ENCODE measurements around the gene CACNA2D3. TPM values are rescaled to one million over a fixed set of nuclear protein-coding genes. Genes with fewer than 3 reads are reported as not detected.

CACNA2D3 gene
- total RNA-seq, 1 donor from 2014 or later: 2.5 TPM

DNA sequence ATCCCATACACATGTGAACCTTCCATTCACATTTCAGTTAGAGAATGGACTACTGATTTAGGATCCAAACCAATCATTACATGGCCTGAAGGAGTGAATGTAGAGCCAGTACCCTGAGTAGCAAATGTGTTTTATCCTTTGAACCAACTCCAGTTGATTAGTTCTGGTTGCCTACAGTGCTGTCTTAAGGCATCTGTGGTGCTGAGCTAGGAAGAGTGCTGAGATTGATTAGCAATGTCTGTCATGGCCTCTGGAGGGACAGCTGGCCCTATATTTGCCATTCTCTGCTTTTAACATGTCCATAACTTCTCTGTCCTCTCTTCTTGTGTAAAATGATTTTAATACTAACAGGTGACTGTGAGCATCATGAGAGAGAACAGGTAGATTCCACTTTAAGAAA is 794.4 kb downstream of the CACNA2D3 start:
- H3K9me3 Mint-ChIP-seq: peaks cover 6% of the 10 kb centered on the region
- H3K36me3 Mint-ChIP-seq: peaks cover 5% of the 10 kb centered on the region
- DNase-seq (ENCODE audit: extremely low spot score, unreplicated experiment): no peak
- no peak for TF ChIP-seq CTCF (conservative IDR thresholded peaks at IDR 0.05)
- H3K4me3 Mint-ChIP-seq: no peak overlapping the region
- no peak overlapping the region for H3K27ac Mint-ChIP-seq
- H3K27me3 Mint-ChIP-seq: no peaks in the 10 kb centered on the region
- peaks cover 5% of the 10 kb centered on the region for H3K4me1 Mint-ChIP-seq (ENCODE audit: unreplicated experiment)

DNA sequence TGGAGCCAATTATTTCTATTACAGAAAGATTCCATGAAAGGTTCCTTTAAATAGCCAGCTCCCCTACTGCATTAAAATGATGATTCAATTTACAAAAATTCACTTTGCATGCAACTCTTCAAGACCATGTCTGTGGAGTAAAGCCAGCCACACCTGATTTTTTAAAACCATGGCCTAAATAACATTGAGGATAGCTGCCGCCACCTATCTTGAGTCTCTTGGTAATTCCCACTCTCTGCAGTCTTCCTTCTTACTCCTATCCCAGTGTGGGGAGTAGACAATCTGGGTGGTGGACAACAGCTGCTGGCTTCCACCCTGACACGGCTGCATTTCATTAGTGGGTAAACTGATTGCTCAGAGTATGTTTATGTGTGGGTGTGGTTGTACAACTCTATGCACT is 794.8 kb downstream of the CACNA2D3 start:
- Mint-ChIP-seq H3K27me3 (no peaks in the 10 kb centered on the region), H3K4me3 (no peak overlapping the region), H3K36me3 (peaks cover 5% of the 10 kb centered on the region), H3K9me3 (peaks cover 5% of the 10 kb centered on the region), H3K4me1 (ENCODE audit: unreplicated experiment) (peaks cover 5% of the 10 kb centered on the region), H3K27ac (no peak overlapping the region)
- no peak for DNase-seq (ENCODE audit: extremely low spot score, unreplicated experiment)
- no peak for TF ChIP-seq CTCF (conservative IDR thresholded peaks at IDR 0.05)

- Mint-ChIP-seq H3K27ac (no peak overlapping the region), H3K4me1 (ENCODE audit: unreplicated experiment) (peaks cover 5% of the 10 kb centered on the region), H3K9me3 (peaks cover 2% of the 10 kb centered on the region), H3K36me3 (no peaks in the 10 kb centered on the region), H3K27me3 (peaks cover 4% of the 10 kb centered on the region), H3K4me3 (no peak overlapping the region)
- no peak for TF ChIP-seq CTCF (conservative IDR thresholded peaks at IDR 0.05)
- no peak for DNase-seq (ENCODE audit: extremely low spot score, unreplicated experiment)
Observed at GRCh38 chr3:54917862-54918261, 795.5 kb downstream of the CACNA2D3 start.

GRCh38 chr3:54918516-54918915 is 796.2 kb downstream of the CACNA2D3 start:
- peaks cover 4% of the 10 kb centered on the region for H3K27me3 Mint-ChIP-seq

GRCh38 chr3:54928046-54928770 is 805.9 kb downstream of the CACNA2D3 start, which contains the start of gene LRTM1:
TSS of gene LRTM1 (minus strand) at chr3:54928059. CDS start at chr3:54927911, 148 bp downstream.
- no peak within 1 kb of the TSS for H3K27ac Mint-ChIP-seq
- peaks cover 6% of the 10 kb centered on the region for H3K27me3 Mint-ChIP-seq
- H3K9me3 Mint-ChIP-seq: peaks cover 4% of the 10 kb centered on the region
- H3K4me3 Mint-ChIP-seq: no peak within 1 kb of the TSS
- no peaks in the 10 kb centered on the region for H3K36me3 Mint-ChIP-seq
- TF ChIP-seq CTCF (conservative IDR thresholded peaks at IDR 0.05): no peak
- DNase-seq (ENCODE audit: extremely low spot score, unreplicated experiment): no peak
- peaks cover 17% of the 10 kb centered on the region for H3K4me1 Mint-ChIP-seq (ENCODE audit: unreplicated experiment)

More at GRCh38 chr3:54918516-54918915, 796.2 kb downstream of the CACNA2D3 start:
- no peak for TF ChIP-seq CTCF (conservative IDR thresholded peaks at IDR 0.05)
- Mint-ChIP-seq H3K36me3 (no peaks in the 10 kb centered on the region), H3K4me1 (ENCODE audit: unreplicated experiment) (peaks cover 5% of the 10 kb centered on the region), H3K9me3 (peaks cover 9% of the 10 kb centered on the region), H3K4me3 (no peak overlapping the region), H3K27ac (no peak overlapping the region)
- DNase-seq (ENCODE audit: extremely low spot score, unreplicated experiment): no peak
